HCT116 (cell line): ENCODE results near the gene LMO7. TPM values are rescaled to one million over a fixed set of nuclear protein-coding genes. Genes with fewer than 3 reads are reported as not detected.

Source experiments
- ATAC-seq: fragments of 200-7000 bp; cut with Tn5 transposase; 2 replicates; pipeline ENCODE4 v1.9.1; 2020; ENCODE audit warnings: mild to moderate bottlenecking, moderate library complexity
- BruUV-seq: library from RNA; stranded (reverse); fragments of 400-500 nt; replicated peaks from 2 replicates; lab custom pipeline; 2021; lab: Mats Ljungman, UMichigan
- CTCF ChIA-PET: fragments of 300-600 bp; sonication (Branson Sonifier 250); formaldehyde crosslinking; loops from one replicate; lab custom pipeline; 2021; ENCODE audit warnings: antibody characterized with exemption; lab: Charles Lee
- POLR2A ChIA-PET: fragments of 300-600, 350-600 bp; sonication (Branson Sonifier 250); formaldehyde crosslinking; loops from one replicate; lab custom pipeline; 2021; ENCODE audit warnings: antibody characterized with exemption; lab: Charles Lee
- RAD21 ChIA-PET, 2 experiments: fragments of 300-600 bp; sonication (Branson Sonifier 250); formaldehyde crosslinking; loops; one replicate each; lab custom pipeline; 2023; ENCODE audit warnings: low total read pairs in 2 of 2; ENCODE audit not compliant: uncharacterized antibody in 2 of 2, unreplicated experiment in 2 of 2, low non-redundant PET in 1 of 2; lab: Charles Lee
- DNase-seq: peaks from one replicate; pipeline ENCODE4 v3.0.0-alpha.2; 2010; ENCODE audit warnings: low read depth, low spot score
- H2AFZ ChIP-seq: fragments of 200-600 bp; shearing (Covaris generic), sonication (generic); 2 replicates; pipeline ENCODE4 v1.6.1; 2017; ENCODE audit warnings: low read depth, mixed run types, mixed read lengths, antibody characterized with exemption, low read length; ENCODE audit not compliant: poor library complexity, severe bottlenecking
- H3K27ac ChIP-seq: 2 replicates; pipeline ENCODE4 v1.5.1; 2012; ENCODE audit warnings: low read depth, low read length
- H3K27me3 ChIP-seq: fragments of 200-600 bp; sonication (generic); 2 replicates; pipeline ENCODE4 v1.6.1; 2016; ENCODE audit warnings: mixed run types, low read length, mixed read lengths; ENCODE audit not compliant: insufficient read depth
- H3K36me3 ChIP-seq, 2 experiments: fragments of 200-500 bp in 1 of 2; fragments of 200-600 bp in 1 of 2; sonication (Bioruptor generic) in 1 of 2; sonication (generic) in 1 of 2; 2 replicates each; pipeline versions ENCODE4 v1.5.1 to v1.6.1; 2014 to 2016; ENCODE audit warnings: low read length in 2 of 2, inconsistent platforms in 1 of 2, mixed read lengths in 1 of 2, mixed run types in 1 of 2; ENCODE audit not compliant: insufficient read depth in 2 of 2, control insufficient read depth in 1 of 2
- H3K4me1 ChIP-seq, 2 experiments: fragments of 200-600 bp in 1 of 2; sonication (generic) in 1 of 2; 2 replicates each; pipeline versions ENCODE4 v1.5.1 to v1.6.1; 2012 to 2017; ENCODE audit warnings: low read length in 2 of 2, inconsistent platforms in 1 of 2, mild to moderate bottlenecking in 1 of 2, mixed read lengths in 1 of 2, mixed run types in 1 of 2, moderate library complexity in 1 of 2; ENCODE audit not compliant: insufficient read depth in 2 of 2, control insufficient read depth in 1 of 2
- H3K4me2 ChIP-seq: fragments of 200-600 bp; sonication (generic); 2 replicates; pipeline ENCODE4 v1.6.1; 2017; ENCODE audit warnings: mixed run types, low read length, mixed read lengths
- H3K4me3 ChIP-seq, 2 experiments: fragments of 200-600 bp in 1 of 2; sonication (generic) in 1 of 2; replicated peaks in 1 of 2; 2 replicates each; pipeline ENCODE4 v1.5.1; 2011 to 2016; ENCODE audit warnings: low read length in 2 of 2, control low read depth in 1 of 2, low read depth in 1 of 2, mild to moderate bottlenecking in 1 of 2, mixed read lengths in 1 of 2, mixed run types in 1 of 2
- H3K79me2 ChIP-seq: fragments of 200-600 bp; sonication (generic); 2 replicates; pipeline ENCODE4 v1.6.1; 2017; ENCODE audit warnings: mild to moderate bottlenecking, mixed run types, low read length, moderate library complexity, mixed read lengths; ENCODE audit not compliant: insufficient read depth
- H3K9ac ChIP-seq: fragments of 200-600 bp; sonication (generic); 2 replicates; pipeline ENCODE4 v1.6.1; 2016; ENCODE audit warnings: low read length, mixed read lengths
- H3K9me2 ChIP-seq: fragments of 200-600 bp; sonication (generic), shearing (Covaris generic); 2 replicates; pipeline ENCODE4 v1.6.1; 2017; ENCODE audit warnings: mixed run types, mild to moderate bottlenecking, moderate library complexity; ENCODE audit not compliant: insufficient read depth
- H3K9me3 ChIP-seq, 2 experiments: fragments of 200-500 bp in 1 of 2; fragments of 200-600 bp in 1 of 2; sonication (Bioruptor generic) in 1 of 2; sonication (generic) in 1 of 2; 2 replicates each; pipeline ENCODE4 v1.6.1; 2014 to 2017; ENCODE audit warnings: low read length in 2 of 2, mixed read lengths in 2 of 2, inconsistent platforms in 1 of 2, low read depth in 1 of 2, mild to moderate bottlenecking in 1 of 2, mixed run types in 1 of 2, moderate library complexity in 1 of 2; ENCODE audit not compliant: control insufficient read depth in 1 of 2, insufficient read depth in 1 of 2
- H4K20me1 ChIP-seq: fragments of 200-600 bp; sonication (generic), shearing (Covaris generic); 2 replicates; pipeline ENCODE4 v1.6.1; 2017; ENCODE audit warnings: mixed run types, mild to moderate bottlenecking, moderate library complexity; ENCODE audit not compliant: insufficient read depth
- CBX3 ChIP-seq: IDR thresholded peaks from 2 replicates; pipeline ENCODE4 v1.6.1; 2012; ENCODE audit warnings: low read depth
- ELF1 ChIP-seq: IDR thresholded peaks from 2 replicates; pipeline ENCODE4 v1.6.1; 2012; ENCODE audit warnings: low read depth, borderline replicate concordance
- EZH2phosphoT487 ChIP-seq: fragments of 200-600 bp; IDR thresholded peaks from 2 replicates; pipeline ENCODE4 v1.6.1; 2018; ENCODE audit warnings: antibody characterized with exemption, borderline replicate concordance
- FOSL1 ChIP-seq: IDR thresholded peaks from 2 replicates; pipeline ENCODE4 v1.6.1; 2012; ENCODE audit warnings: low read depth
- JUND ChIP-seq: IDR thresholded peaks from 2 replicates; pipeline ENCODE4 v1.6.1; 2012
- POLR2A ChIP-seq: IDR thresholded peaks from 2 replicates; pipeline ENCODE4 v1.7.0; 2011; ENCODE audit warnings: borderline replicate concordance; ENCODE audit not compliant: insufficient read depth, insufficient read length; ENCODE audit errors: extremely low read depth
- POLR2AphosphoS5 ChIP-seq: IDR thresholded peaks from 2 replicates; pipeline ENCODE4 v1.6.1; 2011; ENCODE audit warnings: mild to moderate bottlenecking, low read depth, low read length, moderate library complexity
- RAD21 ChIP-seq: IDR thresholded peaks from 2 replicates; pipeline ENCODE4 v1.6.1; 2012; ENCODE audit warnings: low read depth, mild to moderate bottlenecking
- REST ChIP-seq: IDR thresholded peaks from 2 replicates; pipeline ENCODE4 v1.6.1; 2012; ENCODE audit warnings: low read depth
- SIN3A ChIP-seq: IDR thresholded peaks from 2 replicates; pipeline ENCODE4 v1.6.1; 2012; ENCODE audit warnings: low read depth
- SP1 ChIP-seq: IDR thresholded peaks from 2 replicates; pipeline ENCODE4 v1.6.1; 2012; ENCODE audit warnings: low read depth
- SRF ChIP-seq: IDR thresholded peaks from 2 replicates; pipeline ENCODE4 v1.6.1; 2012; ENCODE audit warnings: low read depth
- TCF7L2 ChIP-seq: IDR thresholded peaks from 2 replicates; pipeline ENCODE4 v1.7.0; 2011; ENCODE audit warnings: borderline replicate concordance, inconsistent platforms; ENCODE audit not compliant: insufficient read depth, insufficient read length; ENCODE audit errors: extremely low read depth
- YY1 ChIP-seq: IDR thresholded peaks from 2 replicates; pipeline ENCODE4 v1.6.1; 2011; ENCODE audit warnings: low read length, low read depth, moderate library complexity, mild to moderate bottlenecking; ENCODE audit not compliant: insufficient replicate concordance; ENCODE audit errors: extremely low read depth
- ZBTB33 ChIP-seq: IDR thresholded peaks from 2 replicates; pipeline ENCODE4 v1.6.1; 2011; ENCODE audit warnings: mild to moderate bottlenecking, low read length, moderate library complexity; ENCODE audit not compliant: insufficient replicate concordance; ENCODE audit errors: extremely low read depth
- ZFX ChIP-seq: fragments of 450-650 bp; IDR thresholded peaks from 2 replicates; pipeline ENCODE4 v1.6.1; 2017
- ZNF274 ChIP-seq: fragments of 200-500 bp; sonication (Bioruptor generic); IDR thresholded peaks from 2 replicates; pipeline ENCODE4 v1.6.1; 2014; ENCODE audit warnings: mild to moderate bottlenecking, low read depth, low read length, inconsistent platforms
- intact Hi-C: fragments of 100-400 bp; cut with micrococcal nuclease; formaldehyde crosslinking; loops from 2 replicates; pipeline ENCODE4 v1.10.0; 2022
- total RNA-seq: library from RNA; stranded (reverse); gene quantifications from one replicate; pipeline ENCODE4 v1.2.1, GENCODE V29; 2021; ENCODE audit not compliant: unreplicated experiment
- TF ChIP-seq, protein P1 (sequence below): IDR thresholded peaks from 2 replicates; pipeline ENCODE4 v1.6.1; 2012
- TF ChIP-seq, protein P2 (sequence below), 3 experiments: fragments of 200-600 bp in 1 of 3; sonication (generic) in 1 of 3; IDR thresholded peaks in 2 of 3; conservative IDR thresholded peaks in 1 of 3; 2 replicates each; pipeline ENCODE4 v1.5.1; 2012 to 2017; ENCODE audit warnings: low read depth in 2 of 3, low read length in 2 of 3, antibody characterized with exemption in 1 of 3, borderline replicate concordance in 1 of 3, control low read depth in 1 of 3, mild to moderate bottlenecking in 1 of 3, mixed read lengths in 1 of 3, mixed run types in 1 of 3, moderate library complexity in 1 of 3; ENCODE audit not compliant: insufficient read depth in 1 of 3

Gene LMO7
- total RNA-seq, 1 experiment from 2014 or later: 8.1 TPM

DNA sequence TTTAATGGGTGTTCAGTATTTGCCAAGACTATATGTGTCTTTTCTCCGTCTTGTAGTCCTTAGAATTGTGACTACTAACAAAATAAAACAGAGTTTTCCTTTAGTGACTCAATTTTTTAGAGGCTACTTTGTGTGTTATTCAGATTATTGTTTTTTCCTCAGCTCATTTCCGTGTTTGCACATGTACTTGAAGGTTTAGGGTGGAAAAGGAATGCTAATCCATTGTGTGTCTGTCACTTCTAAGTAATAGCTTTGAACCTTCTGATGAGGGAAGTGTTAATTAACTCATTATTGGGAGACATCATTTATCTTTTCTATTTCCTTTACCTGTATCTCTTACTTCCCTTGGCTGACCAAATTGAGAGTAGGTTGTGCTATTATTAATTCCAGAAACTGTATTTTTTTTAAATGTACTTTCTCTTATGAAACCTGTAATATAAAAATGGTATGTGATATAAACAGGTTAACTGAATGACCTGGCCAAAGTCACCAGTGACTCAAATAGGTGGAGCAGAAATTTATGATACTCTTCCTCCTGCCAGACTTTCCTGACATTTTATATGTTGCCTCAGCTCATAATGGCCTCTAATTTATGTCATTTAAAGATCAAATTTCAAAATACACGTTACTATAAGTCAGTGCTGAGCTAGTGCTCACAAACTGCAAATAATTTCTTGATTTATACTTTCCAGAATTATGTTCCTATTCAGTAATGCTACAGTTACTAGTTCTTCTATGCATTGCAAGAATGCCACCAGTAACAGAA is 88.8 kb downstream of the LMO7 start:
- intact Hi-C loops: no loop called here
- POLR2A ChIA-PET: no interaction called here
- DNase-seq: no peak
- TF ChIP-seq JUND: no peak
- TF ChIP-seq EZH2phosphoT487: no peak
- TF ChIP-seq CBX3: no peak
- 0 out of 2 replicates have a peak, but pooled peaks have one; percentile 31 for TF ChIP-seq SIN3A
- TF ChIP-seq ZFX: no peak
- no peak for TF ChIP-seq ZNF274
- TF ChIP-seq SP1: peak; percentile 38
- no peak; the same call in 1 of the 2 replicates for TF ChIP-seq RAD21
- no peak for TF ChIP-seq SRF
- TF ChIP-seq ELF1: 0 out of 2 replicates have a peak, but pooled peaks have one; percentile 11
- TF ChIP-seq, protein P1, sequence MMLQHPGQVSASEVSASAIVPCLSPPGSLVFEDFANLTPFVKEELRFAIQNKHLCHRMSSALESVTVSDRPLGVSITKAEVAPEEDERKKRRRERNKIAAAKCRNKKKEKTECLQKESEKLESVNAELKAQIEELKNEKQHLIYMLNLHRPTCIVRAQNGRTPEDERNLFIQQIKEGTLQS: no peak
- TF ChIP-seq ZBTB33: no peak
- TF ChIP-seq, protein P2, sequence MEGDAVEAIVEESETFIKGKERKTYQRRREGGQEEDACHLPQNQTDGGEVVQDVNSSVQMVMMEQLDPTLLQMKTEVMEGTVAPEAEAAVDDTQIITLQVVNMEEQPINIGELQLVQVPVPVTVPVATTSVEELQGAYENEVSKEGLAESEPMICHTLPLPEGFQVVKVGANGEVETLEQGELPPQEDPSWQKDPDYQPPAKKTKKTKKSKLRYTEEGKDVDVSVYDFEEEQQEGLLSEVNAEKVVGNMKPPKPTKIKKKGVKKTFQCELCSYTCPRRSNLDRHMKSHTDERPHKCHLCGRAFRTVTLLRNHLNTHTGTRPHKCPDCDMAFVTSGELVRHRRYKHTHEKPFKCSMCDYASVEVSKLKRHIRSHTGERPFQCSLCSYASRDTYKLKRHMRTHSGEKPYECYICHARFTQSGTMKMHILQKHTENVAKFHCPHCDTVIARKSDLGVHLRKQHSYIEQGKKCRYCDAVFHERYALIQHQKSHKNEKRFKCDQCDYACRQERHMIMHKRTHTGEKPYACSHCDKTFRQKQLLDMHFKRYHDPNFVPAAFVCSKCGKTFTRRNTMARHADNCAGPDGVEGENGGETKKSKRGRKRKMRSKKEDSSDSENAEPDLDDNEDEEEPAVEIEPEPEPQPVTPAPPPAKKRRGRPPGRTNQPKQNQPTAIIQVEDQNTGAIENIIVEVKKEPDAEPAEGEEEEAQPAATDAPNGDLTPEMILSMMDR (IDR thresholded peaks at IDR 0.05 in 2 of 3, conservative IDR thresholded peaks at IDR 0.05 in 1 of 3; ENCODE audit: borderline replicate concordance in 1 of 3, insufficient read depth in 1 of 3, low read depth in 2 of 3, low read length in 2 of 3): no peak
- TF ChIP-seq POLR2AphosphoS5: no peak
- TF ChIP-seq YY1: no peak
- TF ChIP-seq FOSL1: peak; percentile 42
- TF ChIP-seq REST: no peak
- TF ChIP-seq POLR2A: no peak
- no peak for TF ChIP-seq TCF7L2

More for the DNA sequence above, 88.8 kb downstream of the LMO7 start:
- Histone ChIP-seq H3K9me2 (no peaks in the 10 kb centered on the region), H3K27ac (no peak overlapping the region), H3K4me3 (no peak overlapping the region), H3K36me3 (no peaks in the 10 kb centered on the region), H3K4me2 (peak overlapping the region; percentile 36), H3K4me1 (peaks cover 8 to 25% of the 10 kb centered on the region in 2 experiments; a peak in 3 of 4 replicates), H3K9ac (no peak overlapping the region), H2AFZ (no peak overlapping the region), H3K9me3 (no peaks in the 10 kb centered on the region), H3K27me3 (no peaks in the 10 kb centered on the region), H3K79me2 (no peaks in the 10 kb centered on the region), H4K20me1 (no peaks in the 10 kb centered on the region)
- ATAC-seq: no peak
- CTCF ChIA-PET: no interaction called here
- RAD21 ChIA-PET: no interaction called here
- BruUV-seq: no TSS peak
